Measurements from ENCODE around the gene SEC14L5. TPM values are rescaled to one million over a fixed set of nuclear protein-coding genes. Genes with fewer than 3 reads are reported as not detected.

The SEC14L5 gene
- total and polyA plus RNA-seq, 2 of the 4 experiments (the other 2 are of a cell fraction), result 0.07 TPM; not detected in 1

DNA sequence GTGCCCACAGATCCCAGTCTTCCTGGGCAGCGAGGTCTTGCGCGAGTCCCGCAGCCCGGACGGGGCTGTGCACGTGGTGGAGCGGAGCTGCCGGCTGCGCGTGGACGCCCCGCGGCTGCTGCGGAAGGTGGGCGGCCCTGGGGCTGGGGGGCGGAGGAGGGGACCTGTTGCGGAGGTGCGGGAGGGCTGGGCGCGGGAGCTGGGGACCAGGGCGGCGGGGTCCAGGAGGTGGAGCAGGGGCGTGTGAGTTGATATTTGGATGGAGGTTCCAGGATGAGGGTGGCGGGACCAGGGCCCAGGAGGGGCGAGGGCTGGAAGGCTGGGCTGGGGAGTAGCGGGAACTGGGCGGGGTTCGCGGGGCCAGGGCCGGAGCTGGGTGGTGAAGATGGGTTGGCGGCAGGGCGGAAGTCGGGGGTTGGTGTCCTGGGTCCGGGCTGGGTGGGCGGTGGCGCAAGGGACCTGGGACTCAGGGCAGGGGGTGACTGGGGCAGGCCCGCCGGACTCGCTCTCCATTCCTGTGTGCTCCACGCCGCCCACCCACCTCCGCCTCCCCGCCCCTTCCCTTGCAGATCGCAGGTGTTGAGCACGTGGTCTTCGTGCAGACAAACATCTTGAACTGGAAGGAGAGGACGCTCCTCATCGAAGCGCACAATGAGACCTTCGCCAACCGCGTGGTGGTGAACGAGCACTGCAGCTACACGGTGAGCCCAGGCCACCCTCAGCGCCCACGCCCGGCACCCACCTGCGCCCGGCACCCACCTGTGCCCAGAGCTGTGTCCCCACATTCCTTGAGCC, 29.6 kb downstream of the SEC14L5 start:
- Histone ChIP-seq H3K4me3 (ENCODE audit: insufficient read depth, low read depth, low read length) (no peak overlapping the region), H3K27me3 (ENCODE audit: control insufficient read depth, insufficient read depth, low read length) (peaks cover 28% of the 10 kb centered on the region), H4K91ac (ENCODE audit: insufficient read depth, low read depth, low read length) (no peak overlapping the region), H2BK15ac (ENCODE audit: low read depth, low read length) (no peak overlapping the region), H2BK20ac (ENCODE audit: low read depth, low read length) (no peak overlapping the region), H3K56ac (ENCODE audit: extremely low read depth, insufficient read depth, low read length) (no peak overlapping the region), H3K18ac (ENCODE audit: low read depth, low read length) (no peak overlapping the region), H2BK5ac (ENCODE audit: low read depth, low read length, poor library complexity, severe bottlenecking) (no peak overlapping the region), H2AFZ (replicated peaks; ENCODE audit: low read length, poor library complexity) (peak overlapping the region; percentile 13), H3K4ac (ENCODE audit: low read depth, low read length) (no peak overlapping the region), H3K27ac (ENCODE audit: insufficient read depth, low read length) (no peak overlapping the region), H3K9me1 (ENCODE audit: insufficient read depth, low read length) (no peaks in the 10 kb centered on the region), H3K23ac (ENCODE audit: low read depth, low read length) (no peak overlapping the region), H3K4me1 (ENCODE audit: control insufficient read depth, insufficient read depth, low read length) (no peaks in the 10 kb centered on the region), H3K14ac (replicated peaks; ENCODE audit: low read depth, low read length) (no peak overlapping the region), H3K4me2 (ENCODE audit: low read depth, low read length) (no peak overlapping the region), H4K5ac (ENCODE audit: low read depth, low read length) (no peak overlapping the region), H3K9me3 (ENCODE audit: control insufficient read depth, insufficient read depth, low read length) (no peaks in the 10 kb centered on the region), H4K20me1 (ENCODE audit: insufficient read depth, low read length) (no peaks in the 10 kb centered on the region), H3K9ac (ENCODE audit: low read depth, low read length) (no peak overlapping the region), H3K36me3 (ENCODE audit: control insufficient read depth, insufficient read depth, low read length) (no peaks in the 10 kb centered on the region), H2AK9ac (replicated peaks; ENCODE audit: low read depth, low read length, poor library complexity) (no peak overlapping the region), H2BK120ac (ENCODE audit: low read depth, low read length) (no peak overlapping the region), H4K8ac (ENCODE audit: low read depth in 2 of 2, low read length in 2 of 2) (no peak overlapping the region), H3K79me1 (ENCODE audit: low read depth in 1 of 2, low read length in 2 of 2) (no peaks in the 10 kb centered on the region), H2AK5ac (ENCODE audit: low read depth, low read length) (no peak overlapping the region)
- BruUV-seq (replicated peaks), result no TSS peak
- DNase-seq, result no peak
- intact Hi-C loops (cut with micrococcal nuclease), result no loop called here
- no peak for ATAC-seq (ENCODE audit: low read depth)
- TF ChIP-seq FOS (IDR thresholded peaks at IDR 0.05; ENCODE audit: low read depth, low read length) (no peak), MAFK (IDR thresholded peaks at IDR 0.05; ENCODE audit: low read depth, low read length) (no peak), USF2 (IDR thresholded peaks at IDR 0.05; ENCODE audit: low read depth, low read length) (no peak), BHLHE40 (IDR thresholded peaks at IDR 0.05; ENCODE audit: low read depth, low read length) (no peak), CEBPB (IDR thresholded peaks at IDR 0.05; ENCODE audit: low read depth, low read length) (no peak), CHD1 (IDR thresholded peaks at IDR 0.05; ENCODE audit: low read depth, low read length) (no peak), MAZ (IDR thresholded peaks at IDR 0.05; ENCODE audit: borderline replicate concordance, low read depth, low read length) (no peak), RFX5 (IDR thresholded peaks at IDR 0.05; ENCODE audit: low read depth, low read length) (no peak), SMC3 (IDR thresholded peaks at IDR 0.05; ENCODE audit: low read depth, low read length) (no peak), RCOR1 (IDR thresholded peaks at IDR 0.05; ENCODE audit: insufficient replicate concordance, low read length) (no peak), POLR2A (IDR thresholded peaks at IDR 0.05; ENCODE audit: low read depth, low read length) (no peak), NFE2L2 (IDR thresholded peaks at IDR 0.05; ENCODE audit: low read depth, low read length) (no peak), RAD21 (IDR thresholded peaks at IDR 0.05; ENCODE audit: low read length) (no peak)
- TF ChIP-seq, protein P1, sequence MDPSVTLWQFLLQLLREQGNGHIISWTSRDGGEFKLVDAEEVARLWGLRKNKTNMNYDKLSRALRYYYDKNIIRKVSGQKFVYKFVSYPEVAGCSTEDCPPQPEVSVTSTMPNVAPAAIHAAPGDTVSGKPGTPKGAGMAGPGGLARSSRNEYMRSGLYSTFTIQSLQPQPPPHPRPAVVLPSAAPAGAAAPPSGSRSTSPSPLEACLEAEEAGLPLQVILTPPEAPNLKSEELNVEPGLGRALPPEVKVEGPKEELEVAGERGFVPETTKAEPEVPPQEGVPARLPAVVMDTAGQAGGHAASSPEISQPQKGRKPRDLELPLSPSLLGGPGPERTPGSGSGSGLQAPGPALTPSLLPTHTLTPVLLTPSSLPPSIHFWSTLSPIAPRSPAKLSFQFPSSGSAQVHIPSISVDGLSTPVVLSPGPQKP (IDR thresholded peaks at IDR 0.05; ENCODE audit: borderline replicate concordance, low read depth, low read length), result no peak
- dilution Hi-C loops (cut with HindIII; ENCODE audit: low sequenced_read_pairs, unreplicated experiment), result no loop called here
- CTCF ChIA-PET, result no interaction called here
- in situ Hi-C loops (cut with MboI; ENCODE audit: low sequenced_read_pairs), result no loop called here
- WGBS, 2 experiments (ENCODE audit: extremely low coverage in 2 of 2, insufficient read length in 1 of 2), result 5% methylated on average over 27 of the region's 60 CpGs; no CpG with 5 or more reads in 1 of the 2 experiments
- POLR2A ChIA-PET (ENCODE audit: unreplicated experiment), result no interaction called here
